GM23248 (cell line): ENCODE data around the gene FBXO48.
"Not testable (repeated sequence)": the region's sequence is repeated elsewhere in the genome, so short reads cannot be mapped to it uniquely, and the experiment has no call there.

Source experiments
- EZH2 ChIP-seq: fragments of 200-600 bp; sonication (generic); IDR thresholded peaks from 2 replicates; pipeline ENCODE4 v1.6.1; 2018; ENCODE audit warnings: antibody characterized with exemption, mild to moderate bottlenecking; ENCODE audit not compliant: insufficient read depth, poor library complexity, severe bottlenecking
- EZH2phosphoT487 ChIP-seq: fragments of 200-600 bp; sonication (generic); IDR thresholded peaks from 2 replicates; pipeline ENCODE4 v1.6.1; 2018; ENCODE audit warnings: antibody characterized with exemption, moderate library complexity, mild to moderate bottlenecking, low read depth; ENCODE audit not compliant: insufficient read depth

DNA sequence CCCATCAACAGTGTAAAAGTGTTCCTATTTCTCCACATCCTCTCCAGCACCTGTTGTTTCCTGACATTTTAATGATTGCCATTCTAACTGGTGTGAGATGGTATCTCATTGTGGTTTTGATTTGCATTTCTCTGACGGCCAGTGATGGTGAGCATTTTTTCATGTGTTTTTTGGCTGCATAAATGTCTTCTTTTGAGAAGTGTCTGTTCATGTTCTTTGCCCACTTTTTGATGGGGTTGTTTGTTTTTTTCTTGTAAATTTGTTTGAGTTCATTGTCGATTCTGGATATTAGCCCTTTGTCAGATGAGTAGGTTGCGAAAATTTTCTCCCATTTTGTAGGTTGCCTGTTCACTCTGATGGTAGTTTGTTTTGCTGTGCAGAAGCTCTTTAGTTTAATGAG, 20.7 kb downstream of the FBXO48 start:
- not testable (repeated sequence) for TF ChIP-seq EZH2, EZH2phosphoT487
